Measurements from ENCODE around the gene GPSM1.

The GPSM1 gene

GRCh38 chr9:136379891-136380290 is 52.6 kb downstream of the GPSM1 start:
- no peak for DNase-seq

- DNase-seq = no peak
Measured at GRCh38 chr9:136380381-136380780, 53.0 kb downstream of the GPSM1 start.

DNA sequence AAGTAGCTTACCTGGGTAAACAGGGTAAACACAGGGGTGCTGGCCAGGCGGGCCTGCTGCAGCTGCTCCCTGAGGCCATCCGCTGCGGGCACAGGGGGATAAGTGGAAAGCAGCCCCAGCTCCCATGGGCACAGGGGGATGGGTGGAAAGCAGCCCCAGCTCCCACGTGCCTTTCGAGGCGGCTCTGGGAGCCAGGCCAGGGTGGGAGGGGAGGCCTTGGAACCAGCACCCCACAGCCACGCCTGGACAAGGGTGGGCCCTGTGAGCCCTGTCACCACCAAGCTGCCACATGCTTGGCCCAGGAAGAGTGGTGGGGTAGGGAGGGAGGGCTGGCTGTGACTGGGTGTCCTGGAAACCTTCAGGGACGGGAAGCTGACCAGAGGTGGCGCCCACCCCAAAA is 54.0 kb downstream of the GPSM1 start:
- no peak for DNase-seq

DNA sequence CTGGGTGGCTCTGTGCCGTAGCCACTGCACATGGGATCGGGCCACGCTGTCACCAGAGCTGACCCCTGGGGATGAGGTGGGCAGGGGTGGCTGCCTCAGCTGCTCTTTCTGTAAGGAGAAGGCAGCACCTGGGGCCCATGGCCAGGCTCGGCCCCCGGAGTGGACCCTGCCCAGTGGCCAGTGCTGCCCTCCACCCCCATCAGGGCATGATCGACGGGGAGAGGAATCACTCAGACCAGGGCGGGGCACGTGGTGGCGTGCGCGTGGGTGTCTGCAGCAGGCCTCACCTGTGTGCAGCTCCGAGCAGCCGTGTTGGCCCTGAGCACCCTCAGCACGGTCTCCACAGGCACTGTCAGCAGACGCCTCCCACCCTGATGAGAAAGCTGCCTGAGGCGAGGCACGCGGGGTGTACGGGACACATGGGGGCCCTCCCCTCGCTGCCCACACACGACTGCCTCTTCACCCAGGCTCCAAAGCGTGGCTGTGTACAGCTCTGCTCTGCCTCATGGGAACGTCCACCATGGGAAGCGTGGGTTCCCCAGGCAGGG is 54.7 kb downstream of the GPSM1 start:
- no peak for DNase-seq

DNA sequence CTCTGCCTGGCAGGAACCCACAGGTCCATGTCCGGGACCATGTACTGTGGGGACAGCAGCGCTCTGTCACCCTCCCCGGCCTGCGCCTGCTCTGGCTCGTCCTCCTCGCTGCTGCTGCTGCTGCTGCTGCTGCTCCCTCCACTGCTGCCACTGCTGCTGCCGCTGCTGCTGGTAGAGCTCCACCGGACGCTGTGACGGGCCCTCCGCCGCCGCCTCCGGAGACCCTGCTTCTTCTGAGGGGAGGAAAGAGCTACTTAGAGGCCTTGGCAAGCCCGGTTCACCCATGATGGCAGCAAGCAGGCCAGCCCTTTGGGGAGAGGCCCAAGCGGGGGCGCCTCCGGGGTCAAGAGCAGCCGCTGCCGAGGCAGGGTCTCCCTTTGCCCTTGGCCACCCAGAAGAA is 56.1 kb downstream of the GPSM1 start:
- no peak for DNase-seq

DNA sequence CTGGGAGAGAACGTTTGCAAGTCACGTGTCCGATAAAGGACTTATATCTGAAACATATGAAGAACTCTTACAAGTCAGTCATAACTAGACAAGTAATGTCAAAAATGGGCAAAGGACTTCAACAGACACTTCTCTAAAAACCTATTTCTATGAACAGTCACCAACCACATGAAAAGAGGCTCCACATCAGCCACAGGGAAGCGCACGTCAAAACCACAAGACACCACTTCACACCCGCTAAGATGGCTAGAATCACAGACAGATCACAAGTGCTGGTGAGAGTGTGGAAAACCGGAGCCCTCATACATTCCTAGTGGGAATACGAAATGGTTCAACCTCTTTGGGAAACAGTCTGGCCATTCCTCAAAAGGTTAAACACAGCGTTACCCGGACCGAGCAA is 57.7 kb downstream of the GPSM1 start:
- no peak for DNase-seq

DNA sequence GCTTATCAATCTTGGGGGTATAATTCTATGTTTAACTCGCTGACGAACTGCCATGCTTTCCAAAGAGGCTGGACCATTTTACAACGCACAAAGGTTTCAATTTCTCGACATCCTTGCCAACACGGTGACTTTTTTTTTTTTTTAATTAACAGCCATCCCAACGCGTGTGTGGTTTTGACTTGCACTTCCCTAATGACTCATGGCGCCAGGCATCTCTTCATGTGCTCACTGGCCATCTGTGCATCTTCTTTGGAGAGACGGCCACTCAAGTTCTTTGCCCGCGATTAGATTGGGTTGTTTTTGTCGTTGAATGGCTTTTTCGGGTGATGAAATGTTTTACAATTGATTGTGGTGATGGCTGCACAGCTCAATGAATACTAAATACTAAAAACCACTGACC is 58.7 kb downstream of the GPSM1 start:
- DNase-seq = peak; percentile 32

GRCh38 chr9:136387217-136387616 is 59.9 kb downstream of the GPSM1 start:
- DNase-seq = no peak

- DNase-seq = no peak
Measured at GRCh38 chr9:136389396-136389795, 62.1 kb downstream of the GPSM1 start.

DNA sequence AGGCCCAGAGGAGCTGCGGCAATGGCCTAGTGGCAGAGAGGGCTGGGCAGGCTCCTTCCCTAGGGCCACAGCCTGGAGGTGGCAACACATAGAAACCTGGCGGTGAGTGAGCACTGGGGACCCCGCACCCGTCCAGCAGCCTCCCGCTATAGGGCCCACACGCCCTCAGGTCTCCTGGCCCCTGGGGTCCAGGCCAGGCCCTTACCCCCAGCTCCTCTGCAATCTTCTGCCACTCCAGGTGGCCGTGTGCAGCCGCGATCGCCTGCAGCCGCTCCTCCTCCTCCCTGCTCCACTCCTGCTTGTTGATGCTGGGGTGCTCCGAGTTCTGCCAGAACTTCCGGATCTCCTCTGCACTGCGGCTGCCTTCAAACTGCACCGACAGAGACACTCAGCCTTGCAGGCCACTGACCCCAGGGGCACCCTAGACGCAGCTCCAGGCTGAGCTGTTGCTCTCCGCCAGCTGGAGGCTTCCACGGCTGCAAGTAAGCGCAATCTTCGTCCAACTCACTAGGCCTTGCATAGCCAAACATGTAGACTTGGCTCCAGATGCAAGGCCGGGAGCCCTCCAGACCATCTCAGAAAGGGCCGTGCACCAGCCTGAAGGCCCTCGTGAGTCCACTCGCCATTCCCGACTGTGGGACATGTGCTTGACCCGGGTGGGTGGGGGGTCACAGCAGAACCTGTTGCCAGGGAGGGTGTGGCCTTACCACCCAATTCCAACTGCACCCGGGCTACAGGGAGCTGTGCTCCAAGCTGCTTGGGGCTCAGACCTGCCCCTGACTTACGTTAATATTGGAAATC is 64.6 kb downstream of the GPSM1 start:
- no peak for DNase-seq

- DNase-seq = no peak
Measured at GRCh38 chr9:136392538-136393449, 65.5 kb downstream of the GPSM1 start.

DNA sequence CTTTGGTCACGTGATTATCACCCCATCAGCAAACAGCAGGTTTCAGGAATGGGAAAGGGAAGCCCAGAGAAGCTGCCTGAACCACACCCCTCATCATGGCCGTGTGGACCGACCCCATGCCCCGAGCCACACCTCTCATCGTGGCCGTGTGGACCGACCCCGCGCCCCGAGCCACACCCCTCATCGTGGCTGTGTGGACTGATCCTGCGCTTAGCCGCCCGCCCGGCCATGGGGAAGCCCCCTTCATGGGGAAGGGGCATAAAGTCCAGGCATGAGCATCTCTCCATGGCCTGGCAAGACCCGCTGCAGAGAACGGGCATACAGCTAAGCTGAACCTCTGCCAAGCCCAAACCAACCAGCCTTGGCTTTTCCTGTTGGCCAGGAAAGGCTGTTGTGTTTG is 66.2 kb downstream of the GPSM1 start:
- no peak for DNase-seq

DNA sequence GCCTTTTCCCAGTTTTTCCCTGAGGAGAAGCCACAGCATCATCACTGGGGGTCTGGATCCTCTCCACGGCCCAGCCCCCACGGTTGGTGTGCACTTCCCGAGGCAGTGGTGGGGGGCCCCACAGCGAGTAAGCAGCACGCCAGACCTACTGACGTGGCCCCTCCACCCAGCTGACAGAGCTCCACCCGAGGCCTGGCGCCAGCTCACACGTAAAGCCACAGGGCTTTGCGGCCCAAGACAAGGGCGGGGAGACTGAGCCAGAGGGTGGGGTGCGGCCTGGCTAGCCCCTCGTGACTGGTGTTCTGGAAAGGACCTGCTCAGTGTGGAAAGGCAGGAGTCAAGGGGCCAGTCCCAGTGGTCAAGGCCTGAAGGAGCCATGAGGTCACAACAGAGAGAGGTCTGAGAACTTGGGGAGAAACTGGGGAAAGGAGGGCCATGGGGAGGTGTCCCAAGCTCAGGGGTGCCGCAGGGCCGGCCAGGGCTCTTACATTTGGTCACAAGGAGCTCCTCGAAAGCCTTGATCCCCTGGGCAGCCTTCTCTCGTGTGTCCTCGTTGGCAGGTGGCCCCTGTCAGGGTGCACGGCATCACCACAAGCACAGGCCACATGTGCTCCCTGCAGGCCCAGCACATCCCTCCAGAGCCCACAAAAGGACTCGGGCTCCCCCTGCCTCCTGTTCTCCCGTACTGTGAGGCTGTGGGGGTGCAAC is 67.1 kb downstream of the GPSM1 start:
- no peak for DNase-seq

GRCh38 chr9:136395020-136395340 is 67.6 kb downstream of the GPSM1 start:
- DNase-seq = no peak

- no peak for DNase-seq
Measured at GRCh38 chr9:136395345-136396218, 68.2 kb downstream of the GPSM1 start.

DNA sequence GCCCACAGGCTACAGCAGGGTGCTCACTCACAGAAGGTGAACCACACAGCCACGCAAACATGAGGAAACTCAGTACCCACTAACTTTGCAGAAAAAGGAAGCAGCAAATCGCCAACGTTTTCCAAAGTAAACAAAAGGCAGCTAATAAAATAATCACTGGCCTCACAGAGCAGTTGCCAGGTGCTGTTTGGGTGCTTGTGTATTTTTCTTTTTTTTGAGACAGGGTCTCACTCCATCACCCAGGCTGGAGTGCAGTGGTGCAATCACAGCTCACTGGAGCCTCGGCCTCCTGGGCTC is 68.8 kb downstream of the GPSM1 start:
- DNase-seq = no peak

DNA sequence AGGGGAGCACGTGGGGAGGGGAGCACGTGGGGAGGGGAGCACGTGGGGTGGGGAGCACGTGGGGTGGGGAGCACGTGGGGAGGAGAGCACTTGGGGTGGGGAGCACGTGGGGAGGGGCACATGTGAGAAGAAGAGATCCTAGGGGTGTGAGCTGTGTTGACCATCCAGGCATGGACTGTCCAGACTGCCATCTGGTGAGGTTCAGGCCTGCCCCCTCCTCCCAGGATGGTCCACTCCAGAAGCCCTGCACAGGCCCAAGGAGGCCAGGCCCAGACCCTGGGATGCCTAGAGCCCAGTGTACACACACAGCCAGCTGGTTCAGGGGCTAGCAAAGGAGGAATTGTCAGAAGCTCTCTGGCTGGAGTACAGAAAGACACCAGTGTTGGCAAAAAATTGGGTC is 70.3 kb downstream of the GPSM1 start:
- no peak for DNase-seq

- no peak for DNase-seq
Measured at GRCh38 chr9:136398286-136398685, 70.9 kb downstream of the GPSM1 start.

- peak; percentile 41 for DNase-seq
Measured at GRCh38 chr9:136399176-136400037, 72.1 kb downstream of the GPSM1 start.

DNA sequence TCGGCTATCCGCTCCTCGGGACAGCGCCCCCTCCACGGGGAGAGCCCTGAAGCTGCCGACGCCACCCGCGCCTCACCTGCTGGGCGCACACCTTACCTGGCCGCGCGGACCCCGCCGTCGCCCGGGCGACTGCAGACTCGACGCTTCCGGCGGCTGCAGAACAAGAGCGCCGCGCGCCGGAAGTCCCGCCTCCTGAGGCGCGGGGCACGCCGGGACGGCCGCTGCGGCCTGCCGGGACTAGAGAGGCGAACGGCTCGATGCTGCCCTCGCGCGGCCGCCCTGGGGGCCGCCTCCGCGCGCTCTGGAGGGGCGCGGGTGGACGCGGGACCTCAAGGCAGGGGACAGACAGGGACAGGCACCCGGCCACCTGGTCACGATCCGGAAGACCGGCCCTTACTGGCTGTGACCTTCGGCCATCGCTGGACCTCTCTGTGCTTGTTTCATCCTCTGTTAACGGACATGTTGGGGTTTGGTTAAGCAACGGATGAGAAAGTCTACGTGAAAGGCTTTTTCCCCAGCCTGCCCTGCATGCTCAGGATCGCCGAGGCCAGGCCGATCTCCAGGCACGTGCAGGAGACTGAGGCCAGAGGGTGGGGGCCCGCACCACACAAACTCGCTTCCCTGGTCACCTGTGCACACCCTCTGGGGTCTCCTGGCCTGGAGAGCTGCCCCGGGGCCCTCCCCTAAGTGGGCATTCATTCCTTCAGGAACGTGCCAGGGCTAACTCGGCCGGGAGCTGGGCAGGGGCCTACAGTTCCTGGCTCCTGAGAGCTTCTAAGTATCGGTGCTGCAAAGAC is 72.9 kb downstream of the GPSM1 start, which contains the start of gene SNAPC4:
TSS of gene SNAPC4 (minus strand) at position 133 of the 797 bp plus-strand sequence. CDS start 1,742 bp downstream, outside the sequence.
- DNase-seq = peak; percentile 92
